Stimulated activated CD4-positive, alpha-beta T cell treated with anti-CD3 and anti-CD28 coated beads, Interleukin-12 subunit alpha, Interleukin-12 subunit beta, amount 100 ng/mL, for 48 hours (primary cell): ENCODE data around the gene GRK5.

Experiments used
- DNase-seq, 3 donors: peaks; one replicate each; pipeline ENCODE4 v3.0.0-alpha.2; 2020; ENCODE audit warnings: low read depth in 2 of 3, low spot score in 1 of 3

The GRK5 gene

GRCh38 chr10:119314486-119314885, 107.1 kb downstream of the GRK5 start:
- no peak for DNase-seq

GRCh38 chr10:119315128-119316001, 108.0 kb downstream of the GRK5 start:
- peak; percentile 69 to 80 (median 73) for DNase-seq

GRCh38 chr10:119316002-119316358, 108.6 kb downstream of the GRK5 start:
- no peak for DNase-seq

GRCh38 chr10:119316729-119317097, 109.3 kb downstream of the GRK5 start:
- no peak for DNase-seq

- no peak for DNase-seq
Observed at GRCh38 chr10:119318411-119319160, 111.2 kb downstream of the GRK5 start.

GRCh38 chr10:119319161-119319919, 112.0 kb downstream of the GRK5 start:
- no peak for DNase-seq

GRCh38 chr10:119319920-119320258, 112.5 kb downstream of the GRK5 start:
- no peak for DNase-seq

- DNase-seq, result no peak
Observed at GRCh38 chr10:119320981-119321380, 113.6 kb downstream of the GRK5 start.

- DNase-seq, result no peak
Observed at GRCh38 chr10:119323085-119324016, 116.0 kb downstream of the GRK5 start.

GRCh38 chr10:119325131-119325530, 117.8 kb downstream of the GRK5 start:
- DNase-seq, result no peak

GRCh38 chr10:119326167-119326566, 118.8 kb downstream of the GRK5 start:
- no peak for DNase-seq

GRCh38 chr10:119327096-119327745, 119.8 kb downstream of the GRK5 start:
- no peak for DNase-seq

GRCh38 chr10:119328223-119328622, 120.9 kb downstream of the GRK5 start:
- no peak for DNase-seq

GRCh38 chr10:119330342-119330741, 123.0 kb downstream of the GRK5 start:
- no peak for DNase-seq

GRCh38 chr10:119331061-119331460, 123.7 kb downstream of the GRK5 start:
- no peak for DNase-seq

GRCh38 chr10:119333146-119333792, 125.9 kb downstream of the GRK5 start:
- peak; percentile 25 to 54 (median 45) for DNase-seq

GRCh38 chr10:119335671-119336353, 128.4 kb downstream of the GRK5 start:
- no peak for DNase-seq

- DNase-seq, result no peak
Observed at GRCh38 chr10:119336599-119336998, 129.2 kb downstream of the GRK5 start.

GRCh38 chr10:119337223-119337622, 129.9 kb downstream of the GRK5 start:
- DNase-seq, result no peak
